Pancreas (tissue), 10 donors: Measurements from ENCODE around the gene TBX2. TPM values are rescaled to one million over a fixed set of nuclear protein-coding genes. Genes with fewer than 3 reads are reported as not detected.
A peak's percentile ranks its signal among the peaks of the same experiment; 100 is the strongest.

Experiments
- ATAC-seq, 4 donors: fragments of 200-7000 bp; cut with Tn5 transposase; one replicate each; pipeline versions ENCODE4 v1.8.0 to v1.9.1; 2020; ENCODE audit warnings: mild to moderate bottlenecking in 4 of 4, moderate library complexity in 4 of 4
- DNase-seq, 6 donors: peaks; one replicate each; pipeline ENCODE4 v3.0.0-alpha.2; 2020
- FAIRE-seq: peaks from 2 replicates; lab custom pipeline; 2012; peaks lifted over from hg19 to GRCh38; lab: Jason Lieb, UNC
- H3K27ac ChIP-seq, 4 donors: fragments of 200-600 bp; sonication (generic); 1 replicate in 3 of 4; 2 replicates in 1 of 4; pipeline versions ENCODE4 v1.5.0 to v1.8.0; 2020
- H3K27me3 ChIP-seq, 4 donors: fragments of 200-600 bp; one replicate each; pipeline ENCODE4 v1.8.0; 2021
- H3K36me3 ChIP-seq, 3 donors: fragments of 200-600 bp; sonication (generic) in 1 of 3; one replicate each; pipeline versions ENCODE4 v1.5.0 to v1.8.0; 2020 to 2021
- H3K4me1 ChIP-seq, 3 donors: fragments of 200-600 bp; one replicate each; pipeline ENCODE4 v1.8.0; 2021
- H3K4me3 ChIP-seq, 4 donors: fragments of 200-600 bp; sonication (generic) in 2 of 4; one replicate each; pipeline versions ENCODE4 v1.5.0 to v1.8.0; 2020 to 2021
- H3K9me3 ChIP-seq, 4 donors: fragments of 200-600 bp; one replicate each; pipeline ENCODE4 v1.8.0; 2021
- WGBS, 2 donors: extraction: QIAGEN DNeasy Blood & Tissue Kit; methylation state at CpG; one replicate each; pipeline ENCODE4 v1.1.7; 2013; 5-methylcytosine and 5-hydroxymethylcytosine counted together
- intact Hi-C, 3 donors: fragments of 100-400 bp; cut with DNase I; formaldehyde crosslinking; loops; one replicate each; pipeline versions ENCODE4 v1.11.1 to v1.14.2; 2022
- polyA plus RNA-seq, 2 donors: library from polyadenylated mRNA; stranded (reverse); fragments of 200-250 nt; gene quantifications; one replicate each; pipeline ENCODE4 v1.2.3, GENCODE V29; 2013
- total RNA-seq, 6 donors: library from RNA; stranded (reverse); fragmentation: NEBNext Ultra II Directional in 4 of 6; extraction: Animal tissue kit (Norgen Biotek cat#: 25700) in 4 of 6; gene quantifications; one replicate each; pipeline versions ENCODE4 v1.2.1 to v1.2.4, GENCODE V29; 2021 to 2023
- TF ChIP-seq, protein P1 (sequence below), 4 donors: fragments of 200-600 bp; sonication (generic) in 3 of 4; IDR thresholded peaks; one replicate each; pipeline versions ENCODE4 v1.5.0 to v1.8.0; 2021; ENCODE audit warnings: antibody characterized with exemption in 4 of 4
- donor health status: healthy with polysubstance abuse.
- donor health status: DM: no; HTN: no; CAD: no; lungs with moderate emphysema.
- donor health status: DM: no; HTN: no; CAD: no.
- donor health status: control.
- donor health status: control.
- donor health status: Bipolar disorder and iron deficiency.
- donor health status: DM: yes; HTN: yes; CAD: no.
- donor health status: DM: no; HTN: no; CAD: no.
- donor health status: DM: no; HTN: no; CAD: no.
- donor health status: DM: yes; HTN: yes; CAD: no.

The TBX2 gene
- total and polyA plus RNA-seq, 8 donors = 1.2 to 12.1 (median 2.7) TPM

DNA sequence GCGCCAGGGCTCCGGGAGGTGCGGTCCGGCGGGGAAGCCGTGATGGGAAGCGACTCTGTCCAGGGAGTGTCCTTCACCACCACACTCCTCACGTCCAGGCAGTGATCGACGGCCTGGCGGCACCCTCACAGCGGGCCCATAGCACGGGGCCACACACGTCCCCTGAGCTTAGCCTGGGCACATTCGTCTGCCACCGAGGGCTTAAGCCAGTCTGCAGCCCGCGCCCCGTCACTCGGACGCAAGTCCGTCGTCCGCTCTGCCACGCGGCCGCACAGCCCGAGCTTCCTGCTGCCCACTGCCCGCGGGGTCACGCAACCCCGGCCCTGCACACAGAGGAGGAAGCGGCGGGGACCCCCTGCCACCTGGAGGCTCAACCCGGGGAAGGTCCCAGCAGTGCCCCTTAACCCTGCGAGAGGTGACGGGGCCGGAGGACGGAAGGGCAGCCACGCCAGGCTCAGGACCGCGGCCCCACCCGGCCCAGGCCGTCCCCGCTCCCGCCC is 3.0 kb upstream of the TBX2 start:
- peak overlapping the region in 1 of 4 donors; percentile 41 for H3K27ac ChIP-seq
- FAIRE-seq (no peak), DNase-seq (peak in 2 of 6 donors; percentile 62 to 77), ATAC-seq (no peak)
- H3K36me3 ChIP-seq = no peaks in the 10 kb centered on the region
- TF ChIP-seq, protein P1, sequence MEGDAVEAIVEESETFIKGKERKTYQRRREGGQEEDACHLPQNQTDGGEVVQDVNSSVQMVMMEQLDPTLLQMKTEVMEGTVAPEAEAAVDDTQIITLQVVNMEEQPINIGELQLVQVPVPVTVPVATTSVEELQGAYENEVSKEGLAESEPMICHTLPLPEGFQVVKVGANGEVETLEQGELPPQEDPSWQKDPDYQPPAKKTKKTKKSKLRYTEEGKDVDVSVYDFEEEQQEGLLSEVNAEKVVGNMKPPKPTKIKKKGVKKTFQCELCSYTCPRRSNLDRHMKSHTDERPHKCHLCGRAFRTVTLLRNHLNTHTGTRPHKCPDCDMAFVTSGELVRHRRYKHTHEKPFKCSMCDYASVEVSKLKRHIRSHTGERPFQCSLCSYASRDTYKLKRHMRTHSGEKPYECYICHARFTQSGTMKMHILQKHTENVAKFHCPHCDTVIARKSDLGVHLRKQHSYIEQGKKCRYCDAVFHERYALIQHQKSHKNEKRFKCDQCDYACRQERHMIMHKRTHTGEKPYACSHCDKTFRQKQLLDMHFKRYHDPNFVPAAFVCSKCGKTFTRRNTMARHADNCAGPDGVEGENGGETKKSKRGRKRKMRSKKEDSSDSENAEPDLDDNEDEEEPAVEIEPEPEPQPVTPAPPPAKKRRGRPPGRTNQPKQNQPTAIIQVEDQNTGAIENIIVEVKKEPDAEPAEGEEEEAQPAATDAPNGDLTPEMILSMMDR (IDR thresholded peaks at IDR 0.05) = no peak
- H3K4me3 ChIP-seq = peak overlapping the region in 2 of 4 donors; percentile 16 to 39
- peaks cover 0 to 25% (median 10%) of the 10 kb centered on the region in 3 donors for H3K4me1 ChIP-seq
- intact Hi-C loops = loop anchor here in 1 of 3 donors (10.0 kb wide), 1 partner anchor 392 kb away; no protein-coding TSS in a partner anchor
- H3K9me3 ChIP-seq = no peaks in the 10 kb centered on the region
- H3K27me3 ChIP-seq = peaks cover 0 to 25% (median 3%) of the 10 kb centered on the region in 4 donors
- WGBS, 2 donors = 10% methylated on average over 44 to 46 of the region's 46 CpGs

DNA sequence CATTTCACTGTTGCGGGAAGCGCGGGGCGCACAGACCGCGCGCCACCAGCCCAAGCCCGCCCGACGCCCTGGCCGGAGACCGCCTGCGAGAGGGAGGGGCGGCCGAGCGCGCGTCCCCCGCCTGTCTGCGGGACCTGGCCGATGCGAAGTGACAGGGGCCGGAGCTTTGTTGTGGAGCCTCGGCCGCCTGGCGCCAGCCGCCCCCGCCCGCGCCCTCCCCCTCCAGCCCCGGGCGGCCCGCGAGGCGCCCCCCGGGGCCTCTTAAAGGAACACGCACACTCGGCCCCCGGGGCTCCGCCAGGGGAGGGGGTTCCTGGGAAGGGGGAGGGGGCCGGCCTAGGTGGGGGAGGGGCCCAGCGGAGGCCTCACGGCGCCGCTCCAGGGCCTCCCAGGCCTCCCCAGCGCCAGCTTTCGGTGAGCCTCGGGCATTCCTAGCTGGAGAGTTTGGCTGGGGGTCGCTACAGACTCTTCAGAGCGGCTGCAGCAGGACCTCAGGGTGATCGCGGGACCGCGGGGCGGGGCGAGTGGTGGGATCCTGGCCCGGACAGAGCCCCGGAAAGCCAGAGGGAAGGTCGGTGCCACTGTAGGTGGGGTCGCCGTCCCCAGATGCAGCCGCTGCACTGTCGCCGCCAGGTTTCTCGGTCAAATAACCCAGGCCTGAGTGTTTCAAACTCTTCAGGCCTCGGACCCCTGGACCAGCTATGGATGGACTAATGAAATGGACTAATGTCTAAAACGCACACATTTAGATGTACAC is 2.4 kb upstream of the TBX2 start:
- Histone ChIP-seq H3K4me1 (peaks cover 0 to 25% (median 10%) of the 10 kb centered on the region in 3 donors), H3K9me3 (no peaks in the 10 kb centered on the region), H3K36me3 (no peaks in the 10 kb centered on the region), H3K4me3 (peak overlapping the region in 2 of 4 donors; percentile 16 to 39), H3K27me3 (peaks cover 0 to 30% (median 3%) of the 10 kb centered on the region in 4 donors), H3K27ac (peak overlapping the region in 1 of 4 donors; percentile 41)
- intact Hi-C loops = loop anchor here in 1 of 3 donors (10.0 kb wide), 1 partner anchor 392 kb away; no protein-coding TSS in a partner anchor
- DNase-seq (peak in 1 of 6 donors; percentile 58), ATAC-seq (no peak), FAIRE-seq (no peak)
- TF ChIP-seq, protein P1 (IDR thresholded peaks at IDR 0.05) = no peak
- WGBS, 2 donors = 4 to 5% methylated on average over 26 to 67 of the region's 67 CpGs

DNA sequence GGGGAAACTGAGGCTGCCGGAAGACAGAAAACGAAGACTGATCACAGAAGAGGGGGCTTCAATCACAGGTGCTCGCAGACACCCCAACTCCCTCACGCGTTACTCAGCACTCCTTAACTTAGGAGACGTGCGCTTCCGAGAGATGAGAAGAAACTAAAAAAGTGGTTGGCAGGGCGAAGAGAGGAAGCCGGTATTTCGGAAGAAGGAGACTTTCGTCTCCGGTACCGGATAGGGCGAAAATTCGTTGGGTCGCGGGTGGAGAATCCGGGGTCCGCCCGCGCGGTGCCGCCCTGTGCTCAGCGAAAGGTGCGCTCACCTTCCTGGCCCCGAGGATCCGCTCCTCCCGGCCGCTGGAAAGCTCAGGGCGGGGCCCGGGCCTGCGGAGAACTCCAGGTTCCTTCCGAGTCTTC is 917 bp upstream of the TBX2 start:
- DNase-seq (no peak), ATAC-seq (peak in 3 of 4 donors; percentile 12 to 17 (median 16)), FAIRE-seq (no peak)
- Histone ChIP-seq H3K4me1 (peaks cover 0 to 25% (median 10%) of the 10 kb centered on the region in 3 donors), H3K4me3 (peak overlapping the region; percentile 10 to 62 (median 38)), H3K27me3 (peaks cover 0 to 38% (median 7%) of the 10 kb centered on the region in 4 donors), H3K27ac (peak overlapping the region in 2 of 4 donors; percentile 16 to 44), H3K36me3 (no peaks in the 10 kb centered on the region), H3K9me3 (no peaks in the 10 kb centered on the region)
- intact Hi-C loops = loop anchor here in 1 of 3 donors (10.0 kb wide), 1 partner anchor 394 kb away; no protein-coding TSS in a partner anchor
- TF ChIP-seq, protein P1 (IDR thresholded peaks at IDR 0.05) = no peak
- 5 to 6% methylated on average over 33 to 34 of the region's 34 CpGs for WGBS, 2 donors

DNA sequence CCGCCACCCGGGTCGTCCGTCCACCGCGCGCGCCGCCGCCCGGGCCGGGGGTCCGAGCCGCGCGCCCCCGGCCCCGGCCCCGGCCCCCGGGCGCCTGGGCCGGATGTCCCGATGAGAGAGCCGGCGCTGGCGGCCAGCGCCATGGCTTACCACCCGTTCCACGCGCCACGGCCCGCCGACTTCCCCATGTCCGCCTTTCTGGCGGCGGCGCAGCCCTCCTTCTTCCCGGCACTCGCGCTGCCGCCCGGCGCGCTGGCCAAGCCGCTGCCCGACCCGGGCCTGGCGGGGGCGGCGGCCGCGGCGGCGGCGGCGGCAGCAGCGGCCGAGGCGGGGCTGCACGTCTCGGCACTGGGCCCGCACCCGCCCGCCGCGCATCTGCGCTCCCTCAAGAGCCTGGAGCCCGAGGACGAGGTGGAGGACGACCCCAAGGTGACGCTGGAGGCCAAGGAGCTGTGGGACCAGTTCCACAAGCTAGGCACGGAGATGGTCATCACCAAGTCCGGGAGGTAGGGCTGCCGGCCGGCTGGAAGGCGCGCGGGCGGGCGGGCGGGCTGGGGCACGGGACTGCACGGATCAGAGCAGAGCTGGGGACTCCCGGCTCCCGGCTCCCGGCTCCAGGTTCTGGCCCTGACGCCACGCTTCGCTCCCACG is 548 bp downstream of the TBX2 start:
- TF ChIP-seq, protein P1 (IDR thresholded peaks at IDR 0.05) = no peak
- H3K27ac ChIP-seq = no peak overlapping the region
- intact Hi-C loops = no loop called here
- 1 to 2% methylated on average over 45 to 90 of the region's 90 CpGs for WGBS, 2 donors
- peaks cover 0 to 25% (median 13%) of the 10 kb centered on the region in 3 donors for H3K4me1 ChIP-seq
- H3K36me3 ChIP-seq = no peaks in the 10 kb centered on the region
- DNase-seq (peak in 1 of 6 donors; percentile 70), FAIRE-seq (no peak), ATAC-seq (peak in 3 of 4 donors; percentile 8 to 20 (median 12))
- peak overlapping the region in 3 of 4 donors; percentile 12 to 62 (median 43) for H3K4me3 ChIP-seq
- no peaks in the 10 kb centered on the region for H3K9me3 ChIP-seq
- peaks cover 0 to 50% (median 11%) of the 10 kb centered on the region in 4 donors for H3K27me3 ChIP-seq
